GM18873 (cell line): Measurements from ENCODE around the gene TGIF2.
"Not testable (repeated sequence)": the region's sequence is repeated elsewhere in the genome, so short reads cannot be mapped to it uniquely, and the experiment has no call there.

Source experiments
- ATAC-seq: cut with Tn5 transposase; IDR thresholded peaks from one replicate; pipeline ENCODE4 v1.9.1; 2021; ENCODE audit warnings: mild to moderate bottlenecking, moderate library complexity, moderate number of reproducible peaks; ENCODE audit not compliant: unreplicated experiment, low FRiP score

The TGIF2 gene

DNA sequence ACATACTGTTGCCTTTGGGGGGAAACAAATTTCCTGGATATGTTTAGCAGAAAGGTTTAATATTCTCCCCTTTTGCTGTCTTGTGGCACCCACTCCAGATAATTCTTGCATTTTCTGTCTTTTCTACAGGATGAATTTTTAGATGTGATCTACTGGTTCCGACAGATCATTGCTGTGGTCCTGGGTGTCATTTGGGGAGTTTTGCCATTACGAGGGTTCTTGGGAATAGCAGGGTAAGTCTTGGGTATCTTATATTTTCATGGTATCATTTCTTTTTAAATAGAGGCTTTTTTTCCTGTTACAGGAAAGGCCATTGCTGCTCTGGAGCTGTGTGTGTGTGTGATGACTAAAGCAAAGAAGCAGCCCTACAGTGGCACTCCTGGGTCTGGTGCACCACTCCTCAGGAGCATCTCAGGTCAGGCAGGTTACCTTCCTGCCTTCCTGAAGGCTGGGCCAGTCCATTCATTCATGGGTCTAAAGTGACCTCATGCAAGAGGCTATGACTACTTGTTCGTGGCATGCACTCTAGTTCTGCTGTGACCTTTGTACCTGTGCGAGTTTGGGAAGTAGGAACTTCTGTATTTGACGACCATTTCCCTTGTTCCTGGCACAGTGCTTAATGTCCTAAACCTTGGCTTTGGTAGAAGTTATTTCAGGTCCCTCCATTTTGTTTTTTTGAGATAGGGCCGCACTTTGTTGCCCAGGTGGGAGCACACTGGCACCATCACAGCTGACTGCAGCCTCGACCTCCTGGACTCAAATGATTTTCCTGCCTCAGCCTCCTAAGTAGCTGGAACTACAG, 34.4 kb downstream of the TGIF2 start:
- no peak for ATAC-seq

DNA sequence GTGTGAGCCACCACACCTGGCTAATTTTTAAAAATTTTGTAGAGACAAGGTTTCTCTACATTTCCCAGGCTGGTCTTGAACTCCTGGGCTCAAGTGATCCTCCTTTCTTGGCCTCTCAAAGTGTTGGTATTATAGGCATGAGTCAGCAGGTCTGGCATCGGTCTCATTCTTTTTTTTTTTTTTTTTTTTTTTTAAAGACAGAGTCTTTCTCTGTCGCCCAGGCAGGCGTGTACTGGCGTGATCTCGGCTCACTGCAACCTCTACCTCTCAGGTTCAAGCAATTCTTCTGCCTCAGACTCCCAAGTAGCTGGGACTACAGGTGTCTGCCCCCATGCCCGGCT, 35.0 kb downstream of the TGIF2 start:
- not testable (repeated sequence) for ATAC-seq

GRCh38 chr20:36611625-36612024, 38.2 kb downstream of the TGIF2 start:
- no peak for ATAC-seq

DNA sequence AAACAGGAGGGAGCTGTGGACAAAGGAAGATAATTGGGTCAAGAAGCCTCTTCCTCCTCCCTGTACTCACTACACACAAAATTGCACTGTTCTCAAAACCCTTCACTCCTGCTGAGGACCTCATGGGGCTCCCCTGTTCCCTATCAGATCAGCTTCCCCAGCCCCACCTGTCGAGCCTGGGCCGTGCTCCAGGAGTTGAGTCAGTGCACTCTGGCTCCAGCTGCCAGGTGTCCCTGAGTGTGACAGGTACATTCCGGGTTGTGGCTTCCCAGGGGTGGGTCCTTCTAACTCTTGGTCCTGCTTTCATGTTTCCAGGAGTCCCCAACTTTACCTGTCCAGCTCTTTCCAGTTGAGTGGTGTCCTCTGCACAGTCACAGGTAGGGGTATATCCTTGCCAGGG, 40.6 kb downstream of the TGIF2 start:
- no peak for ATAC-seq

- no peak for ATAC-seq
Measured at GRCh38 chr20:36614781-36615557, 41.6 kb downstream of the TGIF2 start.

DNA sequence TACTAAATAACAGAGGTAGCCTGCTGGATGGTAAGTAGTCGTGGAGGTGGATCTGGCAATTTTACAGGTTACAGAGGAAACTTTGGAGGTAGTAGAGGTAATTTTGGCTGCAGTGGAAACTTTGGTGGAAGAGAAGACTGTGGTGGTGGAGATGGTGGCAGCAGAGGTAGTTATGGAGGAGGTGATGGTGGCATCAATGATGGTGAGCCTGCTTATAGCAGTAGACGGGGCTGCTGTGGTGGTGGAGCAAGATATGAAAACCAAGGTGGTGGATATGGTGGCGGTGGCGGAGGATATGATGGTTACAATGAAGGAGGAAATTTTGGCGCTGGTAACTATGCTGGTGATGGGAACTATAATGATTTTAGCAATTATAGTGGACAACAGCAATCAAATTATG, 47.5 kb downstream of the TGIF2 start:
- no peak for ATAC-seq

DNA sequence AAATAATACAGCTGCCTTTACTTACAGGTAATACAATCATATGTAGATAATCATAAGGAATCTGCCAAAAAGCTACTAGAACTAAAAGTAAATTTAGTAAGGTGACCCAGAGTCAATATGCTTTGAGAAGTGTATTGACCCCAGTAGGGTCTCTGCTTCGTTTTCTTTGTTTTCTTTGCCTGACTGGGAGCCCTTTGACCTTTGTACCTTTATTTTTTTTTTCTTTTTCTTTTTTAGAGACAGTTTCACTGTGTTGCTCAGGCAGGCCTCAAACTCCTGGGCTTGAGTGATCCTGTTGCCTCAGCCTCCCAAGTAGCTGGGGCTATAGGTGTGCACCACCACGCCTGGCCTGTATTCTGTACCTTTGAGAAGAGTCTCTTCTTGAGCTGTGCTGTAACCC, 50.0 kb downstream of the TGIF2 start:
- no peak for ATAC-seq

- no peak for ATAC-seq
Measured at GRCh38 chr20:36624068-36624943, 50.9 kb downstream of the TGIF2 start.

DNA sequence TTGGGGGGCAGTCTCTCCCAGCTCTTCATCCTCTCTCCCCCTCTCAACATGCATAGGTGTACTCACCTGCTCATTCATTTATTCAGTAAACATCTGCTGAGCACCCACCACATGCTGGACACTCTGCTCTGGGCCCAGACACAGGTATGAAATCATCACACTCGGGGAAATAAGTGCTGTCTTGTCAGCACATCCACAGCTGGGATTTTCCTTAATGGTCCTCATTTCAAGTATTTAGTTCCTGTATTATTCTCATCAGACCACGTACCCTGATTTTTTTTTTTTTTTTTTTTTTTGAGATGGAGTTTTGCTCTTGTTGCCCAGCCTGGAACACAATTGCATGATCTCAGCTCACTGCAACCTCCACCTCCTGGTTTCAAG, 51.5 kb downstream of the TGIF2 start:
- ATAC-seq = no peak

GRCh38 chr20:36628076-36628475, 54.7 kb downstream of the TGIF2 start:
- no peak for ATAC-seq

GRCh38 chr20:36629719-36630681, 56.6 kb downstream of the TGIF2 start:
- no peak for ATAC-seq

DNA sequence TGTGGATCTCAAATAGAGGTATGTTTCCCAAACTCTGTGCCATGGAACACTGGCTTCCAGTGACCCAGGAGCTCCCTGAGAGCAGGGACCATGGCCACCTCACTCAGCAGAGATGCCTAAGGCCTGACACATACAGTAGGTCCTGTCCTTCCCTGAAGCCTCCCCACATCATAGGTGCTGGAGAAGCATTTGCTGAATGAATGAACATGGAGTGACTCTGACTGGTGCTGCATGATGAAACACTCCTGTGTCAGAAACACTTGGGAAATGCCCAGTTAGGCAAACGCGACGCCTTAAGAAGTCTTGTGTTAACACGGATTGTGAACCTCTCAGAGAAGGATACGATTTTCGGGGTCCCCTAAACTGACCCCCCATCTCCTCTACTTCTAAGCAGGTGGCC, 58.2 kb downstream of the TGIF2 start:
- ATAC-seq = no peak

GRCh38 chr20:36632147-36632486, 58.7 kb downstream of the TGIF2 start:
- ATAC-seq = no peak

DNA sequence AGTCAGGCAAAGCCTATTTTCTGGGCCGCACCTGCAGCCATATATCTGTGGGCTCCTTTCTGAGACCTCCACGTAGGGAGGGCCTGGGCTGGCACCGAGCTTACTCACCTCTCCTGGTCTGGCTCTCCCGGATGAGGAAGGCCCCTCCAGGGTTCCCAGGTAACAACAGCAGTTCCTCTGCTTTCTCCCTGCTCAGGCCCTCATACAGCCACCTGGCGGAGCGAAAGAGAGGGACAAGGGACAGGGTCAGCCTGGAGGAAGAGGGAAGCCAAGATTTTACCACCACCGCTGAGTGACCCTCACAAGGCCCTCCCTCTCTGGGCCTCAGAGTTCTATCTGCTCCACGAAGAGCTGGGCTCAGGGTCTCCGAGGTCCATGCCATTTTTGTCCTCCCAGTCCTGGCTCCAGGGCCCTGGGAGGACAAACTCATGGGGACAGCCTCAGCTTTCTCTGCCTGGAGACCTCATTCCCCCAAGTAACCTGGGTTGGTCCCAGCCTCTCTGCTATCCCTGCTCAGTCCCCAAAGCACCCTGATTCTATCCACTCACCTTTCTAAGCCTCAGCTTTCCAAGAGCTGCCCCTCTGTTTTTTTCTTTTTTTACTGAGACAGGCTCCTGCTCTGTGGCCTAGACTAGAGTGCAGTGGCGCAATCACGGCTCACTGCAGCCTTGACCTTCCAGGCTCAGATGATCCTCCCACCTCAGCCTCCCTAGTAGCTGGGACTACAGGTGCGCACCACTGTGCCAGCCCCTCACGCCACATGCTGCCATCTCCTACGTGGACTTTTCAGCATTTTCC, 59.3 kb downstream of the TGIF2 start:
- no peak for ATAC-seq

DNA sequence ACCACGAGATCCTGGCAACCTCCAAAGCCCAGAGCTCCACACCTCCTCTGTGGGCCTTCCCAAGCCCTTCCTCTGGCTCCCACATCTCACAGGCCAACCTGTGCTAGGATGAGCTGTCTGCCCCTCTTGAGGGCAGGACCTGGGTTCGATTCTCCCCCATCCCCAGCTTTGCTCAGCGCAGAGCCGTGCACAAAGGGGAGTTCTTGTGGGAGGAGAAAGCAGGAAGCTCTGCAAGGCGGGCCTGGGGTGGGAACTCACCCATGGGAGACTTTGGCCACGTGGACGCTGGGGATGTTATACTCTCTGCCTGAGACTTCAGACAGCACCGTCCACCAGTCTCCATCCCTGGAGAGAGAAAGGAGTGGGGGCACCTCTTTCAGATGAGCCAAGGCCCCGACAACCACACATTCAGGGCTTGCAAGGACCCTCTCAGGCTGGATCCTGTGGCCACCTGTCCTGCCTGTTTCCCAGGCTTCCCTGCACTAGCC, 59.9 kb downstream of the TGIF2 start:
- no peak for ATAC-seq

- no peak for ATAC-seq
Measured at GRCh38 chr20:36634342-36634741, 60.9 kb downstream of the TGIF2 start.

DNA sequence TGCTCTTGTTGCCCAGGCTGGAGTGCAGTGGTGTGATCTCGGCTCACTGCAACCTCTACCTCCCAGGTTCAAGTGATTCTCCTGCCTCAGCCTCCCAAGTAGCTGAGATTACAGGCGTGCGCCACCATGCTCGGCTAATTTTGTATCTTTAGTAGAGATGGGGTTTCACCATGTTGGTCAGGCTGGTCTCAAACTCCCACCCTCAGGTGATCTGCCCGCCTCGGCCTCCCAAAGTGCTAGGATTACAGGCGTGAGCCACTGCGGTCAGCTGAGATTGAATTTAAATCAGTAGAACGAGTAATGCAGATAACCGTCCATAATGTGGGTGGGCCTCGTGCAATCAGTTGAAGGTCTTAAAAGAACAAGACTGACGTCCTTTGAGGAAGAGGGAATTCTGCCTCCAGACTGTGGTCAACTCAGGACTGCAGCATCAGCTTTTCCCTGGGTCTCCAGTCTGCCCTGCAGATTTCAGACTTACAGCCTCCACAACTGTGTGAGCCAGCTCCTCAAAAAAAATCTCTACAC, 65.5 kb downstream of the TGIF2 start:
- ATAC-seq = not testable (repeated sequence)

GRCh38 chr20:36641506-36641843, 68.1 kb downstream of the TGIF2 start:
- ATAC-seq = no peak

GRCh38 chr20:36642136-36642535, 68.7 kb downstream of the TGIF2 start:
- no peak for ATAC-seq
